Raji (cell line): ENCODE measurements around the gene VWA8.

Experiments used
- POLR2A ChIP-seq: IDR thresholded peaks from 2 replicates; pipeline ENCODE4 v1.6.1; 2011; ENCODE audit warnings: low read depth, low read length, control low read depth; ENCODE audit not compliant: insufficient read depth

VWA8 gene

GRCh38 chr13:41914552-41914951 lies 46.4 kb downstream of the VWA8 start:
- no peak for TF ChIP-seq POLR2A

- TF ChIP-seq POLR2A = no peak
These were observed 51.4 kb downstream of the VWA8 start for GRCh38 chr13:41909506-41909905.

GRCh38 chr13:41905600-41906254 lies 55.2 kb downstream of the VWA8 start:
- TF ChIP-seq POLR2A = no peak

- no peak for TF ChIP-seq POLR2A
These were observed 60.0 kb downstream of the VWA8 start for GRCh38 chr13:41900918-41901317.

GRCh38 chr13:41897126-41897525 lies 63.8 kb downstream of the VWA8 start:
- TF ChIP-seq POLR2A = no peak

GRCh38 chr13:41895478-41895877 lies 65.4 kb downstream of the VWA8 start:
- TF ChIP-seq POLR2A = no peak

- no peak for TF ChIP-seq POLR2A
These were observed 69.8 kb downstream of the VWA8 start for GRCh38 chr13:41891119-41891518.

GRCh38 chr13:41883147-41883546 lies 77.8 kb downstream of the VWA8 start:
- no peak for TF ChIP-seq POLR2A

GRCh38 chr13:41880966-41881365 lies 79.9 kb downstream of the VWA8 start:
- TF ChIP-seq POLR2A = no peak

- TF ChIP-seq POLR2A = no peak
These were observed 96.3 kb downstream of the VWA8 start for GRCh38 chr13:41864658-41865057.

GRCh38 chr13:41859565-41859964 lies 101.3 kb downstream of the VWA8 start:
- no peak for TF ChIP-seq POLR2A

- no peak for TF ChIP-seq POLR2A
These were observed 102.1 kb downstream of the VWA8 start for GRCh38 chr13:41858780-41859179.

GRCh38 chr13:41854758-41855157 lies 106.2 kb downstream of the VWA8 start:
- TF ChIP-seq POLR2A = no peak

GRCh38 chr13:41851351-41851750 lies 109.6 kb downstream of the VWA8 start:
- no peak for TF ChIP-seq POLR2A

GRCh38 chr13:41848435-41849255 lies 112.3 kb downstream of the VWA8 start:
- TF ChIP-seq POLR2A = no peak

- no peak for TF ChIP-seq POLR2A
These were observed 113.7 kb downstream of the VWA8 start for GRCh38 chr13:41847216-41847615.
